B cell (primary cell): ENCODE data around the gene DYNC1I1. TPM values are rescaled to one million over a fixed set of nuclear protein-coding genes. Genes with fewer than 3 reads are reported as not detected.

Experiments used
- ATAC-seq: fragments of 200-7000 bp; cut with Tn5 transposase; one replicate; pipeline ENCODE4 v1.10.0; 2021; ENCODE audit warnings: low read depth, mild to moderate bottlenecking, moderate number of reproducible peaks, moderate library complexity
- CTCF ChIA-PET: fragments of 350-600 bp; sonication (Branson Sonifier 250); formaldehyde crosslinking; loops from one replicate; lab custom pipeline; 2021; ENCODE audit warnings: antibody characterized with exemption, inconsistent platforms; lab: Charles Lee
- POLR2A ChIA-PET: fragments of 350-600 bp; sonication (Branson Sonifier 250); formaldehyde crosslinking; loops from one replicate; lab custom pipeline; 2021; ENCODE audit warnings: antibody characterized with exemption; lab: Charles Lee
- DNase-seq: peaks from one replicate; pipeline ENCODE4 v3.0.0; 2013
- H2AFZ ChIP-seq: 2 replicates; pipeline ENCODE4 v1.6.1; 2012; ENCODE audit warnings: mild to moderate bottlenecking, low read depth, low read length; ENCODE audit not compliant: insufficient read depth, poor library complexity, severe bottlenecking
- H3K27ac ChIP-seq, 2 donors: 1 replicate in 1 of 2; 2 replicates in 1 of 2; pipeline ENCODE4 v1.5.1; 2012 to 2013; ENCODE audit warnings: low read length in 2 of 2, mild to moderate bottlenecking in 2 of 2, moderate library complexity in 1 of 2
- H3K27me3 ChIP-seq, 4 experiments: fragments of 200-600 bp in 1 of 4; sonication (generic) in 1 of 4; replicated peaks in 1 of 4; 1 replicate in 2 of 4; 2 replicates in 2 of 4; pipeline versions ENCODE4 v1.6.1 to v1.7.0; 2013 to 2016; ENCODE audit warnings: low read length in 3 of 4, mild to moderate bottlenecking in 2 of 4, mixed read lengths in 1 of 4, moderate library complexity in 1 of 4; ENCODE audit not compliant: insufficient read depth in 4 of 4, control insufficient read depth in 3 of 4; ENCODE audit errors: control extremely low read depth in 1 of 4
- H3K36me3 ChIP-seq, 2 experiments: replicated peaks in 1 of 2; 1 replicate in 1 of 2; 2 replicates in 1 of 2; pipeline versions ENCODE4 v1.6.1 to v1.7.1; 2013; ENCODE audit warnings: low read length in 1 of 2; ENCODE audit not compliant: insufficient read depth in 2 of 2, control insufficient read depth in 1 of 2; ENCODE audit errors: control extremely low read depth in 1 of 2, extremely low read depth in 1 of 2
- H3K4me1 ChIP-seq, 2 donors: fragments of 200-600 bp in 1 of 2; sonication (generic) in 1 of 2; 1 replicate in 1 of 2; 2 replicates in 1 of 2; pipeline versions ENCODE4 v1.5.1 to v1.6.1; 2013 to 2017; ENCODE audit warnings: low read length in 2 of 2; ENCODE audit not compliant: control insufficient read depth in 2 of 2, insufficient read depth in 2 of 2
- H3K4me2 ChIP-seq: replicated peaks from 2 replicates; pipeline ENCODE3; 2012; ENCODE audit warnings: mild to moderate bottlenecking, low read depth, low read length; ENCODE audit not compliant: poor library complexity, severe bottlenecking
- H3K4me3 ChIP-seq, 5 experiments: fragments of 200-600 bp in 1 of 5; sonication (generic) in 1 of 5; 1 replicate in 3 of 5; 2 replicates in 2 of 5; pipeline versions ENCODE4 v1.5.1 to v1.7.0; 2011 to 2016; ENCODE audit warnings: low read length in 4 of 5, mild to moderate bottlenecking in 4 of 5, low read depth in 2 of 5, control low read depth in 1 of 5, moderate library complexity in 1 of 5; ENCODE audit not compliant: insufficient read depth in 1 of 5; ENCODE audit errors: control extremely low read depth in 1 of 5, extremely low read depth in 1 of 5
- H3K79me2 ChIP-seq: fragments of 200-600 bp; sonication (generic); one replicate; pipeline ENCODE4 v1.6.0; 2016; ENCODE audit warnings: low read length; ENCODE audit not compliant: control insufficient read depth, insufficient read depth
- H3K9ac ChIP-seq: fragments of 200-600 bp; sonication (generic); 2 replicates; pipeline ENCODE4 v1.6.1; 2017; ENCODE audit warnings: mild to moderate bottlenecking, low read length, moderate library complexity
- H3K9me3 ChIP-seq, 3 donors: one replicate each; pipeline versions ENCODE4 v1.6.1 to v1.7.1; 2013; ENCODE audit warnings: low read length in 2 of 3; ENCODE audit not compliant: control insufficient read depth in 2 of 3, insufficient read depth in 1 of 3; ENCODE audit errors: control extremely low read depth in 1 of 3
- H4K20me1 ChIP-seq: 2 replicates; pipeline ENCODE4 v1.6.0; 2012; ENCODE audit warnings: mild to moderate bottlenecking, low read length; ENCODE audit not compliant: insufficient read depth, control insufficient read depth, poor library complexity, severe bottlenecking
- H3K27ac Mint-ChIP-seq: one replicate; pipeline ENCODE4 v1.8.0; 2021; ENCODE audit warnings: mixed read lengths
- H3K27me3 Mint-ChIP-seq: one replicate; pipeline ENCODE4 v1.8.0; 2021; ENCODE audit warnings: mixed read lengths
- H3K4me1 Mint-ChIP-seq: one replicate; pipeline ENCODE4 v1.8.0; 2021; ENCODE audit warnings: mixed read lengths
- H3K4me3 Mint-ChIP-seq: one replicate; pipeline ENCODE4 v1.8.0; 2021; ENCODE audit warnings: mixed read lengths
- H3K9me3 Mint-ChIP-seq: one replicate; pipeline ENCODE4 v1.8.0; 2022; ENCODE audit warnings: mixed read lengths; ENCODE audit not compliant: insufficient read depth
- EZH2 ChIP-seq: IDR thresholded peaks from 2 replicates; pipeline ENCODE4 v1.6.1; 2012; ENCODE audit warnings: borderline replicate concordance, low read depth, mild to moderate bottlenecking, moderate library complexity, low read length; ENCODE audit not compliant: insufficient read depth, poor library complexity, severe bottlenecking
- WGBS: methylation state at CpG from one replicate; pipeline ENCODE4 v1.1.5; 2013; ENCODE audit warnings: missing lambda C conversion rate; ENCODE audit not compliant: insufficient coverage; 5-methylcytosine and 5-hydroxymethylcytosine counted together
- intact Hi-C: fragments of 100-400 bp; cut with micrococcal nuclease; formaldehyde crosslinking; loops from one replicate; pipeline ENCODE4 v1.10.0; 2022
- polyA plus RNA-seq: library from polyadenylated mRNA; depleted of rRNA; stranded (reverse); fragments of >200 nt; gene quantifications from 2 replicates; pipeline ENCODE4 v1.2.3, GENCODE V29; 2012
- total RNA-seq, 2 donors: library from RNA; stranded (reverse); fragments of 120-200 nt in 1 of 2; gene quantifications; 1 replicate in 1 of 2; 2 replicates in 1 of 2; pipeline versions ENCODE4 v1.2.3 to v1.2.4, GENCODE V29; 2013 to 2022
- TF ChIP-seq, protein P1 (sequence below): fragments of 200-600 bp; IDR thresholded peaks from one replicate; pipeline ENCODE4 v1.8.0; 2022; ENCODE audit warnings: antibody characterized with exemption, mild to moderate bottlenecking

The DYNC1I1 gene
- total and polyA plus RNA-seq, 2 donors (not counting 1 experiment from before 2014, with no cell fraction given) = not detected

DNA sequence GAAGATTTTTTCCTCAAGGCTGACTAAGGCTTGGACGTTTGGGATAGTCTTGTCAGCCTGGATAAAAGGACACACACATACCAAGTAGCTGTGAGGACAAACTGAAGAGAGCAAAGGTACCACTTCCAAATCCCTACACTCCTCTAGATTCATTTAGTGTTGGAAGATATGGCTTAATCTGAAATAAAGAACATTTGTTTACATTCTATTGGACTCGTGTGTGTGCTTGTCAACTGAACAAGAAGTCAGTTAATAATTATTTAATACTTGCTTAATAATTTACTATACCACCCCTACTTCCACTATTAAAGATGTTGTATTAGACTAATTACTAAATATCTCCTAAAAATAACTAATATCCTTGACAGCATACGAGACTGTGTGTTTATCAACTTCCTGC, 23.3 kb upstream of the DYNC1I1 start:
- DNase-seq (no peak), ATAC-seq (no peak)
- ChIA-PET POLR2A (no interaction called here), CTCF (no interaction called here)
- Mint-ChIP-seq H3K27ac (no peak overlapping the region), H3K27me3 (peaks cover 12% of the 10 kb centered on the region), H3K4me3 (no peak overlapping the region), H3K4me1 (no peaks in the 10 kb centered on the region), H3K9me3 (no peaks in the 10 kb centered on the region)
- no CpG with 5 or more reads among the region's 3 CpGs for WGBS
- H3K9me3 ChIP-seq = no peaks in the 10 kb centered on the region
- no peak overlapping the region for H3K27ac ChIP-seq
- H3K9ac ChIP-seq = no peak overlapping the region
- H3K27me3 ChIP-seq = no peaks in the 10 kb centered on the region
- no peak for TF ChIP-seq EZH2
- TF ChIP-seq, protein P1, sequence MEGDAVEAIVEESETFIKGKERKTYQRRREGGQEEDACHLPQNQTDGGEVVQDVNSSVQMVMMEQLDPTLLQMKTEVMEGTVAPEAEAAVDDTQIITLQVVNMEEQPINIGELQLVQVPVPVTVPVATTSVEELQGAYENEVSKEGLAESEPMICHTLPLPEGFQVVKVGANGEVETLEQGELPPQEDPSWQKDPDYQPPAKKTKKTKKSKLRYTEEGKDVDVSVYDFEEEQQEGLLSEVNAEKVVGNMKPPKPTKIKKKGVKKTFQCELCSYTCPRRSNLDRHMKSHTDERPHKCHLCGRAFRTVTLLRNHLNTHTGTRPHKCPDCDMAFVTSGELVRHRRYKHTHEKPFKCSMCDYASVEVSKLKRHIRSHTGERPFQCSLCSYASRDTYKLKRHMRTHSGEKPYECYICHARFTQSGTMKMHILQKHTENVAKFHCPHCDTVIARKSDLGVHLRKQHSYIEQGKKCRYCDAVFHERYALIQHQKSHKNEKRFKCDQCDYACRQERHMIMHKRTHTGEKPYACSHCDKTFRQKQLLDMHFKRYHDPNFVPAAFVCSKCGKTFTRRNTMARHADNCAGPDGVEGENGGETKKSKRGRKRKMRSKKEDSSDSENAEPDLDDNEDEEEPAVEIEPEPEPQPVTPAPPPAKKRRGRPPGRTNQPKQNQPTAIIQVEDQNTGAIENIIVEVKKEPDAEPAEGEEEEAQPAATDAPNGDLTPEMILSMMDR = no peak
- H3K4me3 ChIP-seq = no peak overlapping the region
- H3K36me3 ChIP-seq = no peaks in the 10 kb centered on the region
- H3K79me2 ChIP-seq = no peaks in the 10 kb centered on the region
- H3K4me1 ChIP-seq = no peaks in the 10 kb centered on the region
- no peak overlapping the region for H2AFZ ChIP-seq
- H3K4me2 ChIP-seq = no peak overlapping the region
- intact Hi-C loops = no loop called here
- no peaks in the 10 kb centered on the region for H4K20me1 ChIP-seq

DNA sequence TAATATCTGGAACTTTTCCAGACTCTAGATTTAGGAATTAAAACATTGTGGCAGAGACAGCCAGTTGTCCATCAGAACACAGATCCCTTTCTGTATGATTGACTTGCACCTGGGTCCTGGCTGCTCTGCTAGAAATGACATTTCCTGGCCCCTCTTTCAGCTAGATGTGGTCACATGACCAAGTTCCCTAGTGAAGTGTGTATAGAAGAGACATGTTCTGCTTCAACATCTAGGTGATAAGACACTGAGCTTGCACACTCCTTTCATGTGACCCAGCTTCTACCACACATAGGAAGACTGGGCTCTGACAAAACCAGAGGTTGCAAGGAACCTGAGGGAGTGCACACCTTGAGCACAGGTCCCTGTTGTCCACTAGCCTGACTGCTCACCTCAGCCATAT, 22.8 kb upstream of the DYNC1I1 start:
- no peak overlapping the region for H3K4me3 Mint-ChIP-seq

More for the DNA sequence above, 22.8 kb upstream of the DYNC1I1 start:
- Histone ChIP-seq H2AFZ (no peak overlapping the region), H4K20me1 (no peaks in the 10 kb centered on the region), H3K36me3 (no peaks in the 10 kb centered on the region), H3K79me2 (no peaks in the 10 kb centered on the region), H3K27ac (no peak overlapping the region), H3K27me3 (peaks cover 0 to 1% (median 0%) of the 10 kb centered on the region in 4 experiments), H3K4me3 (no peak overlapping the region), H3K9ac (no peak overlapping the region), H3K4me2 (no peak overlapping the region), H3K4me1 (no peaks in the 10 kb centered on the region), H3K9me3 (no peaks in the 10 kb centered on the region)
- POLR2A ChIA-PET = no interaction called here
- peaks cover 12% of the 10 kb centered on the region for H3K27me3 Mint-ChIP-seq
- H3K27ac Mint-ChIP-seq = no peak overlapping the region
- TF ChIP-seq, protein P1 = no peak
- no peak for TF ChIP-seq EZH2
- CTCF ChIA-PET = no interaction called here
- intact Hi-C loops = no loop called here
- ATAC-seq (no peak), DNase-seq (no peak)
- no peaks in the 10 kb centered on the region for H3K4me1 Mint-ChIP-seq
- H3K9me3 Mint-ChIP-seq = no peaks in the 10 kb centered on the region
